KOPT-K1 (cell line): Measurements from ENCODE around the gene SLC9A3.

Experiments
- H3K27ac ChIP-seq: fragments of 200-600 bp; sonication (generic); 2 replicates; pipeline ENCODE4 v1.5.1; 2016; ENCODE audit warnings: antibody characterized with exemption, mild to moderate bottlenecking, low read depth, low read length; ENCODE audit not compliant: poor library complexity, severe bottlenecking
- H3K36me3 ChIP-seq: fragments of 200-600 bp; sonication (generic); 2 replicates; pipeline ENCODE4 v1.5.1; 2017; ENCODE audit warnings: antibody characterized with exemption, mild to moderate bottlenecking, low read length, moderate library complexity; ENCODE audit not compliant: insufficient read depth
- H3K9me3 ChIP-seq: fragments of 200-600 bp; sonication (generic); 2 replicates; pipeline ENCODE4 v1.5.1; 2017; ENCODE audit warnings: antibody characterized with exemption, low read length, mild to moderate bottlenecking; ENCODE audit not compliant: insufficient read depth, poor library complexity, severe bottlenecking

The SLC9A3 gene

GRCh38 chr5:499233-500209 is 24.7 kb downstream of the SLC9A3 start:
- Histone ChIP-seq H3K9me3 (no peaks in the 10 kb centered on the region), H3K36me3 (no peaks in the 10 kb centered on the region), H3K27ac (no peak overlapping the region)

GRCh38 chr5:497871-498509 is 26.3 kb downstream of the SLC9A3 start:
- Histone ChIP-seq H3K27ac (no peak overlapping the region), H3K9me3 (no peaks in the 10 kb centered on the region), H3K36me3 (no peaks in the 10 kb centered on the region)

GRCh38 chr5:497090-497700 is 27.1 kb downstream of the SLC9A3 start:
- Histone ChIP-seq H3K27ac (no peak overlapping the region), H3K36me3 (no peaks in the 10 kb centered on the region), H3K9me3 (no peaks in the 10 kb centered on the region)

- Histone ChIP-seq H3K9me3 (no peaks in the 10 kb centered on the region), H3K27ac (no peak overlapping the region)
These were observed 28.2 kb downstream of the SLC9A3 start for GRCh38 chr5:496028-496427.

GRCh38 chr5:494667-495255 is 29.5 kb downstream of the SLC9A3 start:
- Histone ChIP-seq H3K36me3 (no peaks in the 10 kb centered on the region), H3K27ac (no peak overlapping the region), H3K9me3 (no peaks in the 10 kb centered on the region)

More at GRCh38 chr5:496028-496427, 28.2 kb downstream of the SLC9A3 start:
- H3K36me3 ChIP-seq, result no peaks in the 10 kb centered on the region

- Histone ChIP-seq H3K36me3 (no peaks in the 10 kb centered on the region), H3K9me3 (no peaks in the 10 kb centered on the region), H3K27ac (no peak overlapping the region)
These were observed 30.5 kb downstream of the SLC9A3 start for GRCh38 chr5:493758-494157.

GRCh38 chr5:493119-493701 is 31.0 kb downstream of the SLC9A3 start:
- Histone ChIP-seq H3K27ac (no peak overlapping the region), H3K36me3 (no peaks in the 10 kb centered on the region), H3K9me3 (no peaks in the 10 kb centered on the region)

GRCh38 chr5:492314-492893 is 31.8 kb downstream of the SLC9A3 start:
- Histone ChIP-seq H3K9me3 (no peaks in the 10 kb centered on the region), H3K36me3 (no peaks in the 10 kb centered on the region), H3K27ac (no peak overlapping the region)

- H3K36me3 ChIP-seq, result no peaks in the 10 kb centered on the region
- H3K9me3 ChIP-seq, result no peaks in the 10 kb centered on the region
- no peak overlapping the region for H3K27ac ChIP-seq
These were observed 32.4 kb downstream of the SLC9A3 start for GRCh38 chr5:491856-492155.

- Histone ChIP-seq H3K27ac (no peak overlapping the region), H3K9me3 (no peaks in the 10 kb centered on the region), H3K36me3 (no peaks in the 10 kb centered on the region)
These were observed 33.0 kb downstream of the SLC9A3 start for GRCh38 chr5:491119-491855.

GRCh38 chr5:490116-491106 is 33.8 kb downstream of the SLC9A3 start:
- Histone ChIP-seq H3K9me3 (no peaks in the 10 kb centered on the region), H3K27ac (no peak overlapping the region), H3K36me3 (no peaks in the 10 kb centered on the region)

GRCh38 chr5:489689-490080 is 34.6 kb downstream of the SLC9A3 start:
- Histone ChIP-seq H3K36me3 (no peaks in the 10 kb centered on the region), H3K27ac (no peak overlapping the region), H3K9me3 (no peaks in the 10 kb centered on the region)
